CD4-positive, alpha-beta T cell treated with Interleukin-2 at 100 ng/mL for 4 hours (primary cell): ENCODE results near the gene RNF138.
"Not testable (repeated sequence)": the region's sequence is repeated elsewhere in the genome, so short reads cannot be mapped to it uniquely, and the experiment has no call there.

ENCODE experiments used
- DNase-seq: peaks from one replicate; pipeline ENCODE4 v3.0.0-alpha.2; 2020; ENCODE audit warnings: low spot score

The RNF138 gene

GRCh38 chr18:32095192-32095899 is 3.7 kb downstream of the RNF138 start:
- no peak for DNase-seq

DNA sequence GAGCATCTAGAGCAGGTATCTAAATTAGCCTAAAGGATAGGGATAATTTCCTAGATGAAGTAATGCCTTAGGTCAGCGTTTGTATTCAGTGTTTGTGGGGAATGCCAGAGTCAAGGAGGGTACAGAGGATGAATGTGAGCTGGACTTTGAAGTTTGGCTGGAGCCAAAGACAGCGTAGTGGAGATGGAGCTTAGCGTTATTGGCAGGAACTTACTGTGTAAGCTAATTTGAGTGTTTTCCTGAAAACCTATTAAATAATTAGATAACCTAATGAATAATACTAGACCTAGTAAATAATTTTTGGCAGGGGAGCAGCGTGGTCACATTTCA is 4.2 kb downstream of the RNF138 start:
- DNase-seq, result no peak

DNA sequence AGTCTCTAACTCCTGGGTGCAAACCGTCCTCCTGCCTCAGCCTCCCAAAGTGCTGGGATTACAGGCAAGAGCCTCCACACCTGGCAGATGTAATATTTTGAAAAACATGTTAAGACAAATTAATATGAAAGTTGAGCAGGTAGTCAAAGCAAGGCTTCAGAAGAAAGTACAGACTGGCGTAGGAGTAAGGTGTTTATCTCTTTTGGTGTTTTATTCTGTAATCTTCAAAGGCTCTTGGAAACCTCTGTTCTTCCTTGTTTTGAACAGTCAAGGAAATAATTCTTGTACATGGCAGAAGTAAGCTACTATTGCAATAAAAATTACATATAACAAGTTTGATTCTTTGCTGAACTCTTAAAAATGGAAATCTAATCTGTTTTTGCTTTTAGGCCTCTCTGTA is 5.3 kb downstream of the RNF138 start:
- no peak for DNase-seq

DNA sequence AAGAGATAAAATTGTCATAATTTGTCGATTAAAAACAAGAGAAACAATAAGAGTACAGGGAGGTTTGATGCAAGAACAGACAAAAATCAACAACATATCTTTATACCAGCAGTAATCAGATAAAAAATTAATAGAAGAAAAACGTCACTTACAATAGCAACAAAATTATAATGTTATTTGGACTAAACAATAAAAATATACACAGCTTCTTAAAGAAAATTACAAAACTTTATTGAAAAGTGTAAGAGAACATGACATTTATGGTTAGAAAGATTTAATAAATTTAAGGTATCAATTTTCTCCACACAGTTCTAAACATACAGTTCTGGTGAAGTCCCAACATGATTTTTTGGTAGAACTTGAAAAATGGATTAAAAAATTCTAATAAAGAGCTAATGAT is 12.8 kb downstream of the RNF138 start:
- DNase-seq, result no peak

GRCh38 chr18:32110005-32110404 is 18.3 kb downstream of the RNF138 start:
- DNase-seq, result no peak

GRCh38 chr18:32111706-32112105 is 20.0 kb downstream of the RNF138 start:
- DNase-seq, result no peak

- DNase-seq, result no peak
Measured at GRCh38 chr18:32112826-32113225, 21.2 kb downstream of the RNF138 start.

GRCh38 chr18:32114293-32114942 is 22.7 kb downstream of the RNF138 start:
- no peak for DNase-seq

- no peak for DNase-seq
Measured at GRCh38 chr18:32122039-32122438, 30.4 kb downstream of the RNF138 start.

DNA sequence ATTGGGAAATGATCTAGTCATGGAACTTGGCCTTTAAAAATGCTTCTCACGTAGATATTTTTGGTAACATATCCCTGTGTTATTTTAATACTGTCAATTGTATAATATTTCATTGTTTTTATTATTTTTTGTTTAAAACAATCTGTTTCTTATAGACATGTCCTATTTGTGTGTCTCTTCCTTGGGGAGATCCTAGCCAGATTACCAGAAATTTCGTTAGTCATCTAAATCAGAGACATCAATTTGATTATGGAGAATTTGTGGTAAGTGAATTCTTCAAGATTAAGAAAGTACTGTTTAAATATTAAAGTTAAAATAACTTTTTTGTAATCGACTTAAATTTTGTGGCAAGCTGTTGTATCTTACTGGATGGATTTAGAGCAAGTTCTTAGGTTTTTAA is 34.9 kb downstream of the RNF138 start:
- no peak for DNase-seq

DNA sequence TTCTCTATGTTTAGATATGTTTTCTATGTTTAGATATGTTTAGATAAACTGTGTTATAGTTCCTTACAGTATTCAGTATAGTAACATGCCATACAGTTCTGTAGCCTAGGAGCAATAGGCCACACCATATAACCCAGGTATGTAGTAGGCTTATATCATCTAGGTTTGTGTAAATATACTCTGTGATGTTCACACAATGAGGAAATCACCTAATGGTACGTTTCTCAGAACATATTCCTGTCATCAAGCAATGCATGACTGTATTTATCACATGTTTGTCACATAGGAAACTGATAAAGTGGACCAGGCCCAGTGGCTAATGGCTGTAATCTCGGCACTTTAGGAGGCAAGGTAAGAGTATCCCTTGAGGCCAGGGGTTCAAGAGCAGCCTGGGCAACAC is 44.0 kb downstream of the RNF138 start:
- no peak for DNase-seq

- DNase-seq, result peak; percentile 4
Measured at GRCh38 chr18:32138332-32138982, 46.8 kb downstream of the RNF138 start.

- no peak for DNase-seq
Measured at GRCh38 chr18:32139835-32140283, 48.2 kb downstream of the RNF138 start.

DNA sequence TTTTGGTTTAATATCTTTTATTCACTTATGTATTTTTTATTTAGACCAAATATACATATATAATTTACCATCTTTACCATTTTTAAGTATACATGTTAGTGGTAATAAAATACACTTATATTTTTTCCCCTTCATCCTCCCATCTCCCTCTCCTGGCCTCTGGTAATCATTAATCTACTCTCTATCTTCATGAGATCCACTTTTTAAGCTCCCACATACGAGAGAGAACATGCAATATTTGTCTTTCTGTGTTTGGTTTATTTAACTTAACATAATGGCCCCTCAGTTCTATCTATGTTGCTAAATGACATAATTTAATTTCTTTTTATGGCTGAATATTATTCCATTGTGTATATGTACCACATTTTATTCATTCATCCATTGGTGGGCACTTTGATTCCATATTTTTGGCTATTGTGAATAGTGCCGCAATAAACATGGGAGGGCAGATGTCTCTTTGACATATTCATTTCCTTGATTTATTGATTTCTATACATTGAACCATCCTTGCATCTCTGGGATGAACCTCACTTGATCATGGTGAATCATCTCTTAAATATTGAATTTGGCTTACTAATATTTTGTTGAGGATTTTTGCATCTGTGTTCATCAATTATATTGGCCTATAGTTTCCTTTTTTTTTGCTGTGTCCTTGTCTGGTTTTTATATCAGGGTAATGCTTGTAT is 56.7 kb downstream of the RNF138 start:
- no peak for DNase-seq

DNA sequence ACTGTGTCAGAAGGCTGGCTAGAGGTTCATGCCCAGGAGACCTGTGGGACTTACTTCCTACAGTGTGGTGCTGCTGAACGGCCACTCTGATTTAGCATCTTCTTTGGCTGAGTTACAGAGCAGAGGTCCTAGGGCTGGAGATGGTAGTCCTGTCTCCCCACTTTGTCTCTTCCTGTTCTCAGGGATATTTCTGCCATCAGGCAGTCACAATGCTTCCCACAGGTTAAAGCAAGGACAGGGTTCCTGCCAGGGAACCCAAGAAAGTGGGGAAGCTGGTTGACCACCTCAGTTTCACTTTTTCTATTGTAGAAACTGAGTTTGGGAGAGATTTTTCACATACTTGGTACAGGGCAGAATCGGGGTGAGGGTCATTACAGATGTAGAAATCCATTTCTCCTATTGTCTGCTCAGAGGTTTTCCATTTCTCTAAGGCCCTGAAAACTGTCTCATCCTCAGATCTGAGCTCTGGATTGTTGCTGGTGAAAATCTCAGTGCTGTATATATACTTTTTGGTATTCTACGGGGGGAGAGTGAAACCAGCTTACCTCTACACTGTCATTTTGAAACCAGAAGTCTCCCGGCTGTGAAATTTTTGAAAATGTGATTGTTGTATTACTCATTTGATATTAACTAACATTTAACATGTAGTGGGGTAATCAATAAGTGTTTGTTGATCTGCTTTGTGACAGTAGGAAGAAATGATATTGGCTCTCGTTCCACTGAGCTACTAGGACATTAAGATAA is 61.2 kb downstream of the RNF138 start:
- no peak for DNase-seq

- DNase-seq, result no peak
Measured at GRCh38 chr18:32156855-32157254, 65.2 kb downstream of the RNF138 start.

GRCh38 chr18:32157580-32157979 is 65.9 kb downstream of the RNF138 start:
- DNase-seq, result no peak

GRCh38 chr18:32158108-32158624 is 66.5 kb downstream of the RNF138 start:
- DNase-seq, result peak; percentile 73

GRCh38 chr18:32158631-32159030 is 67.0 kb downstream of the RNF138 start:
- DNase-seq, result not testable (repeated sequence)

DNA sequence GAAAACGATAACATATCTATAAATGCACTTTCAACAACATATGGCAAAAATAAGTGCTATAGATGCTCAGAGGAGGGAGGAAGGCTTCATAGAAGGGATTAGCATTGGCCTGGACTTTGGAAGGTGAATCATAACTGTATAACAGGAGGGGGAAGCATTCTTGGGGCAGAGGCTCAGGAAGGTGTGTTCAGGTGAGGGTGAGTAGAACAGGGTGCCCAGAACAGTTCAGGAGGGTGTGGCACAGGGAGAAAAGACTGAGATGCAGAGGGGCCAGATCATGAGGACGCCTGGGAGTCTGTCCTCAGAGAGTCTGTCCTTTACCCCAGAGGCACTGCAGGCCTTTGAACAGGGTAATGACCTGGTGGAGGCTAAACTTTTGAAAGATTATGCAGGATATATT is 68.9 kb downstream of the RNF138 start:
- DNase-seq, result no peak

DNA sequence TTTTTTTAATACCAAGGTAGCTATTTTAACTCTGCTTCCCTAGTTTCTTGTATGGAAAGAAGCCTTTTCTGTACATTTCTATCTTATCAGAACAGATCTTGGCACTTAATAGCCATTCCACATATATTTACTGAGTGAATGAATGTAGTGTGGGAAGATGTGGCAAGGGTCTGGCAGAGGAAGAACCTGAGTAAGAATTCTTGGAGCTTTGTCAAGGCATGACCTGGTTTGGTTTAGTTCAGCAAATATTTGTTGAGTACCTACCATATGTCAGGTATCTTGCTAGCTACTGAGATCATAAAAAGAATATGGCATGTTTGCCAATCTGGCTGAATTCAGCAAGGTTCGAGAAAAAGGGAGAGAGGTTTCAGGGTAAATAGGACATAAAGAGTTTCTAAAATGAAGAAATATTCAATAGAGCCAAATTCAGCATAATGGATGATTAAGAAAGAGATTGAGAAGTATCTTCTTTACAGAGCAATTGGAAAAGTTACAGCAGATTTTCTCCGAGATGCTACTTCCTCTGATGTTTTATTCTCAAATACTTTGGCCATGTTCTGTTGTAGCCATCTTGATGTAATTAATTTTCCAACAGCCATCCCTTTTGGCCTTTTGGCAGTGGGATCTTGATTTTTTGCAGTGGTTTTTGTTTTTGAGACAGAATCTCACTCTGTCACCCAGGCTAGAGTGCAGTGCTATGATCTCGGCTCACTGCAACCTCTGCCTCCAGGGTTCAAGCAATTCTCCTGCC is 76.5 kb downstream of the RNF138 start:
- no peak for DNase-seq
